ENCODE results near the gene PXN. TPM values are rescaled to one million over a fixed set of nuclear protein-coding genes. Genes with fewer than 3 reads are reported as not detected.

The PXN gene
- total and polyA plus RNA-seq, 2 experiments from 2014 or later, result 38.4 to 76.0 TPM

GRCh38 chr12:120221576-120221900 is 44.0 kb downstream of the PXN start:
- peaks cover 2% of the 10 kb centered on the region; the same call in 1 of the 2 replicates for H3K4me1 ChIP-seq (ENCODE audit: insufficient read depth)
- no peak overlapping the region for H3K27ac ChIP-seq (ENCODE audit: low read depth)
- H3K27me3 ChIP-seq (ENCODE audit: insufficient read depth), result no peaks in the 10 kb centered on the region
- no peak overlapping the region for H2AFZ ChIP-seq
- H4K20me1 ChIP-seq (replicated peaks; ENCODE audit: insufficient read depth), result peaks cover 2% of the 10 kb centered on the region; the same call in 1 of the 2 replicates
- H3F3A ChIP-seq (replicated peaks; ENCODE audit: low read depth), result 0 out of 2 replicates have a peak, but pooled peaks cover 6% of the 10 kb centered on the region
- H3K4me3 ChIP-seq, result no peak overlapping the region
- no peak overlapping the region for H3K4me2 ChIP-seq
- Mint-ChIP-seq H3K4me3 (no peak overlapping the region), H3K36me3 (ENCODE audit: low read depth) (peaks cover 51% of the 10 kb centered on the region), H3K27me3 (ENCODE audit: insufficient read depth, low read depth, poor library complexity) (peaks cover 17% of the 10 kb centered on the region), H3K27ac (no peak overlapping the region), H3K4me1 (peaks cover 18% of the 10 kb centered on the region), H3K9me3 (no peaks in the 10 kb centered on the region)
- TF ChIP-seq ETS1 (IDR thresholded peaks at IDR 0.05), result no peak
- TF ChIP-seq REST (IDR thresholded peaks at IDR 0.05; ENCODE audit: unreplicated experiment), result no peak
- no peak for TF ChIP-seq CREB1 (CRISPR knock-in tag; IDR thresholded peaks at IDR 0.05; ENCODE audit: low read depth)
- no peak for TF ChIP-seq CTCF (conservative IDR thresholded peaks at IDR 0.05; ENCODE audit: low read depth in 2 of 2)
- TF ChIP-seq ZNF462 (CRISPR knock-in tag; IDR thresholded peaks at IDR 0.05), result no peak
- no peak for TF ChIP-seq EZH2phosphoT487 (IDR thresholded peaks at IDR 0.05; ENCODE audit: unreplicated experiment)
- TF ChIP-seq NANOG (IDR thresholded peaks at IDR 0.05; ENCODE audit: borderline replicate concordance), result no peak
- no peak for TF ChIP-seq STAT1 (IDR thresholded peaks at IDR 0.05; ENCODE audit: unreplicated experiment)
- TF ChIP-seq EZH2 (IDR thresholded peaks at IDR 0.05; ENCODE audit: low read depth, unreplicated experiment), result no peak
- TF ChIP-seq ZNF114 (CRISPR knock-in tag; IDR thresholded peaks at IDR 0.05), result no peak
- TF ChIP-seq ZNF331 (CRISPR knock-in tag; IDR thresholded peaks at IDR 0.05; ENCODE audit: low read depth), result no peak
- TF ChIP-seq JUNB (IDR thresholded peaks at IDR 0.05; ENCODE audit: unreplicated experiment), result no peak
- peaks cover 8% of the 10 kb centered on the region for H3K79me2 ChIP-seq (replicated peaks; ENCODE audit: insufficient read depth)
- peaks cover 8% of the 10 kb centered on the region; the same call in 1 of the 2 replicates for H3K36me3 ChIP-seq (ENCODE audit: insufficient read depth)
- no peak for ATAC-seq
- H3K9me2 ChIP-seq (ENCODE audit: insufficient read depth), result no peaks in the 10 kb centered on the region
- DNase-seq (ENCODE audit: low spot score), result no peak

Data from GM23338 (cell line).